Measurements from ENCODE around the gene CERS1.

DNA sequence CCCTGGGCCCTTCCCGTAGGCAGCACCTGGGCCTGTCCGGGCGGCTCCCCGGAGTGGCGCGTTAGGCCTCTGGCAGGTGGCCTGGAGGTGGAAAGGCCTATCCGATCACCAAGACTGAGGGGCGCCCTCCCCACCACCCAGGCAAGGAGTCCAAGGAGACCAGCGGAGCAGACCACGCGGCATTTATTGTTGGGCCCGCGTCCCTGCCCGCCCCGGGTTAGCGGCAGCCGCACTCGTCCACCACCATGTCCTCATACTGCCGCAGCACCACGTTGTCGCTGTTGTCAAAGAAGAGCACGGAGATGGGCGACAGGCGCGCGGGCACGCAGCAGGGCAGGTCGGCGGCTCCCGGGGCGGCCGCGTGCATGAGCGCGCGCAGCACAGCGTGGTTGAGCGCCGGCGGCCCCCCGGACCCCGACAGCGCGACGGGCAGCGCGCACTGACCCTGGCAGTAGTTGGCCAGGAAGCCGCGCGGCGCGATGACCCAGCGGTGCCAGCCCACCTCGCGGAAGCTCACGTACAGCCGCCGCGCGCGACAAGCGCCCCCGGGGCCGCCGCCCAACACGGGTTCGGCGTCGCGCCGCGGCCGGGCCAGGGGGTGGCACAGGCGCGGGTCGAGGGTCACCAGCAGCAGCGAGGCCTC lies 27.5 kb downstream of the CERS1 start:
- TF ChIP-seq, protein P1, sequence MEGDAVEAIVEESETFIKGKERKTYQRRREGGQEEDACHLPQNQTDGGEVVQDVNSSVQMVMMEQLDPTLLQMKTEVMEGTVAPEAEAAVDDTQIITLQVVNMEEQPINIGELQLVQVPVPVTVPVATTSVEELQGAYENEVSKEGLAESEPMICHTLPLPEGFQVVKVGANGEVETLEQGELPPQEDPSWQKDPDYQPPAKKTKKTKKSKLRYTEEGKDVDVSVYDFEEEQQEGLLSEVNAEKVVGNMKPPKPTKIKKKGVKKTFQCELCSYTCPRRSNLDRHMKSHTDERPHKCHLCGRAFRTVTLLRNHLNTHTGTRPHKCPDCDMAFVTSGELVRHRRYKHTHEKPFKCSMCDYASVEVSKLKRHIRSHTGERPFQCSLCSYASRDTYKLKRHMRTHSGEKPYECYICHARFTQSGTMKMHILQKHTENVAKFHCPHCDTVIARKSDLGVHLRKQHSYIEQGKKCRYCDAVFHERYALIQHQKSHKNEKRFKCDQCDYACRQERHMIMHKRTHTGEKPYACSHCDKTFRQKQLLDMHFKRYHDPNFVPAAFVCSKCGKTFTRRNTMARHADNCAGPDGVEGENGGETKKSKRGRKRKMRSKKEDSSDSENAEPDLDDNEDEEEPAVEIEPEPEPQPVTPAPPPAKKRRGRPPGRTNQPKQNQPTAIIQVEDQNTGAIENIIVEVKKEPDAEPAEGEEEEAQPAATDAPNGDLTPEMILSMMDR (tag by site-specific recombination; IDR thresholded peaks at IDR 0.05), result no peak
- TF ChIP-seq ZNF324 (tag by site-specific recombination; IDR thresholded peaks at IDR 0.05), result no peak
- no peak for TF ChIP-seq TCF7L2 (IDR thresholded peaks at IDR 0.05; ENCODE audit: borderline replicate concordance, low read depth, low read length)
- no peak for TF ChIP-seq SP2 (tag by site-specific recombination; IDR thresholded peaks at IDR 0.05)
- TF ChIP-seq PRDM10 (tag by site-specific recombination; IDR thresholded peaks at IDR 0.05), result no peak
- no peak for TF ChIP-seq ZNF362 (tag by site-specific recombination; IDR thresholded peaks at IDR 0.05)
- TF ChIP-seq PRDM4 (tag by site-specific recombination; IDR thresholded peaks at IDR 0.05), result no peak
- no peak for TF ChIP-seq PRDM2 (tag by site-specific recombination; IDR thresholded peaks at IDR 0.05; ENCODE audit: borderline replicate concordance)
- TF ChIP-seq ZNF585B (tag by site-specific recombination; IDR thresholded peaks at IDR 0.05), result no peak
- TF ChIP-seq ZNF23 (tag by site-specific recombination; IDR thresholded peaks at IDR 0.05; ENCODE audit: borderline replicate concordance), result no peak

Data from HEK293 (cell line).